GM21447 (cell line): Measurements from ENCODE around the gene EIF3J.
A peak's percentile ranks its signal among the peaks of the same experiment; 100 is the strongest.

ENCODE experiments used
- ATAC-seq: cut with Tn5 transposase; IDR thresholded peaks from one replicate; pipeline ENCODE4 v1.9.1; 2021; ENCODE audit not compliant: unreplicated experiment

EIF3J gene

GRCh38 chr15:44591326-44591725 is 54.4 kb downstream of the EIF3J start:
- no peak for ATAC-seq

GRCh38 chr15:44593042-44593736 is 56.2 kb downstream of the EIF3J start:
- no peak for ATAC-seq

GRCh38 chr15:44595246-44595645 is 58.3 kb downstream of the EIF3J start:
- ATAC-seq: no peak

GRCh38 chr15:44595656-44596510 is 58.9 kb downstream of the EIF3J start:
- peak; percentile 52 for ATAC-seq

GRCh38 chr15:44596511-44597010 is 59.6 kb downstream of the EIF3J start:
- ATAC-seq: no peak

GRCh38 chr15:44598066-44598465 is 61.1 kb downstream of the EIF3J start:
- ATAC-seq: no peak

GRCh38 chr15:44598892-44599291 is 61.9 kb downstream of the EIF3J start:
- no peak for ATAC-seq

GRCh38 chr15:44603126-44603525 is 66.2 kb downstream of the EIF3J start:
- ATAC-seq: no peak

- ATAC-seq: no peak
Measured at GRCh38 chr15:44606740-44607139, 69.8 kb downstream of the EIF3J start.
